Caco-2 (cell line): ENCODE results near the gene PRKAR2B. TPM values are rescaled to one million over a fixed set of nuclear protein-coding genes. Genes with fewer than 3 reads are reported as not detected.

Source experiments
- BruUV-seq: library from RNA; stranded (reverse); fragments of 400-500 nt; replicated peaks from 2 replicates; lab custom pipeline; 2021; lab: Mats Ljungman, UMichigan
- CTCF ChIA-PET: fragments of 300-600 bp; sonication (Branson Sonifier 250); formaldehyde crosslinking; loops from one replicate; lab custom pipeline; 2022; ENCODE audit warnings: antibody characterized with exemption; lab: Charles Lee
- POLR2A ChIA-PET: fragments of 300-600 bp; sonication (Branson Sonifier 250); formaldehyde crosslinking; loops from one replicate; lab custom pipeline; 2022; ENCODE audit warnings: antibody characterized with exemption; lab: Charles Lee
- DNase-seq, 2 experiments: peaks; one replicate each; pipeline versions ENCODE4 v3.0.0 to v3.0.0-alpha.2; 2020 to 2022
- H3K27me3 ChIP-seq: replicated peaks from 2 replicates; pipeline ENCODE4 v1.6.0; 2011; ENCODE audit warnings: low read length; ENCODE audit not compliant: control insufficient read depth, insufficient read depth
- H3K36me3 ChIP-seq: 2 replicates; pipeline ENCODE4 v1.5.1; 2011; ENCODE audit warnings: low read length; ENCODE audit not compliant: control insufficient read depth, insufficient read depth
- H3K4me1 ChIP-seq: fragments of 250-450 bp; sonication (Bioruptor Pico); 2 replicates; pipeline ENCODE4 v1.5.1; 2020; ENCODE audit warnings: mild to moderate bottlenecking
- H3K4me3 ChIP-seq: 2 replicates; pipeline ENCODE4 v1.5.1; 2011; ENCODE audit warnings: low read depth, mild to moderate bottlenecking, control low read depth, low read length
- H3K9me3 ChIP-seq: fragments of 250-450 bp; sonication (Bioruptor Pico); 2 replicates; pipeline ENCODE4 v1.5.1; 2020; ENCODE audit warnings: mild to moderate bottlenecking, moderate library complexity
- H3K27ac Mint-ChIP-seq: one replicate; pipeline ENCODE4 v1.8.0; 2022; ENCODE audit warnings: mixed read lengths; ENCODE audit not compliant: unreplicated experiment
- H3K27me3 Mint-ChIP-seq: one replicate; pipeline ENCODE4 v1.8.0; 2022; ENCODE audit warnings: mixed read lengths; ENCODE audit not compliant: insufficient read depth, unreplicated experiment
- H3K36me3 Mint-ChIP-seq: one replicate; pipeline ENCODE4 v1.8.0; 2022; ENCODE audit warnings: mild to moderate bottlenecking, mixed read lengths; ENCODE audit not compliant: insufficient read depth, unreplicated experiment
- H3K4me1 Mint-ChIP-seq: one replicate; pipeline ENCODE4 v1.8.0; 2022; ENCODE audit warnings: low read depth, mixed read lengths; ENCODE audit not compliant: unreplicated experiment
- H3K4me3 Mint-ChIP-seq: one replicate; pipeline ENCODE4 v1.8.0; 2022; ENCODE audit warnings: mild to moderate bottlenecking, moderate library complexity, mixed read lengths; ENCODE audit not compliant: unreplicated experiment
- H3K9me3 Mint-ChIP-seq: one replicate; pipeline ENCODE4 v1.8.0; 2022; ENCODE audit warnings: mixed read lengths; ENCODE audit not compliant: unreplicated experiment
- intact Hi-C: fragments of 100-400 bp; cut with micrococcal nuclease; formaldehyde crosslinking; loops from one replicate; pipeline ENCODE4 v1.10.0; 2022; ENCODE audit not compliant: unreplicated experiment
- total RNA-seq: library from RNA; stranded (reverse); gene quantifications from 2 replicates; pipeline ENCODE4 v1.2.3, GENCODE V29; 2022
- TF ChIP-seq, protein P1 (sequence below), 2 experiments: fragments of 200-600 bp in 1 of 2; IDR thresholded peaks; 1 replicate in 1 of 2; 2 replicates in 1 of 2; pipeline versions ENCODE4 v1.5.1 to v1.8.0; 2011 to 2022; ENCODE audit warnings: antibody characterized with exemption in 1 of 2, control low read depth in 1 of 2, inconsistent platforms in 1 of 2, low read depth in 1 of 2, low read length in 1 of 2, mild to moderate bottlenecking in 1 of 2, moderate library complexity in 1 of 2; ENCODE audit not compliant: insufficient read depth in 1 of 2, severe bottlenecking in 1 of 2, unreplicated experiment in 1 of 2

Gene PRKAR2B
- total RNA-seq, 1 experiment from 2014 or later = 0.07 TPM

DNA sequence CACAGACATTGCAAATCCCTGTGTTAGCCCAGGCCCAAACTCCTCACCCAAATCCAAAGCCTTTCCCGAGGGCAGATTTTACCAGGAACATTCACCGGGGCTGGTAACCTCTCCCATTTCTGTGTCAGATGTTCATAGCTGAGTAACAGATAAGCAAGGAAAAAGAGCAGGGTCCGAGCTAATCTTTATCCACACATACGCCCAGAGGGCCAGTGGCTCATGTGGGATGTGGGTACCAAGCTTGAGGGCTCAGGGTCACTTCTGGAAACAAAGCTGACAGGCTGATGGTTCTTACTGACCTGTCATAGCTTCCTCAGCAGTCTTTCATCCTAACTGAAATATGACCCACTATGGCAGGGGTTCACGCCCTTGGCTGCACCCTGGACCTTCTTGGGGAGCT lies 164.1 kb downstream of the PRKAR2B start:
- CTCF ChIA-PET = no interaction called here
- POLR2A ChIA-PET = no interaction called here
- intact Hi-C loops = no loop called here

GRCh38 chr7:107209565-107209964 lies 165.1 kb downstream of the PRKAR2B start:
- H3K9me3 ChIP-seq = no peaks in the 10 kb centered on the region; the same call in 1 of the 2 replicates
- BruUV-seq = no TSS peak
- TF ChIP-seq, protein P1, sequence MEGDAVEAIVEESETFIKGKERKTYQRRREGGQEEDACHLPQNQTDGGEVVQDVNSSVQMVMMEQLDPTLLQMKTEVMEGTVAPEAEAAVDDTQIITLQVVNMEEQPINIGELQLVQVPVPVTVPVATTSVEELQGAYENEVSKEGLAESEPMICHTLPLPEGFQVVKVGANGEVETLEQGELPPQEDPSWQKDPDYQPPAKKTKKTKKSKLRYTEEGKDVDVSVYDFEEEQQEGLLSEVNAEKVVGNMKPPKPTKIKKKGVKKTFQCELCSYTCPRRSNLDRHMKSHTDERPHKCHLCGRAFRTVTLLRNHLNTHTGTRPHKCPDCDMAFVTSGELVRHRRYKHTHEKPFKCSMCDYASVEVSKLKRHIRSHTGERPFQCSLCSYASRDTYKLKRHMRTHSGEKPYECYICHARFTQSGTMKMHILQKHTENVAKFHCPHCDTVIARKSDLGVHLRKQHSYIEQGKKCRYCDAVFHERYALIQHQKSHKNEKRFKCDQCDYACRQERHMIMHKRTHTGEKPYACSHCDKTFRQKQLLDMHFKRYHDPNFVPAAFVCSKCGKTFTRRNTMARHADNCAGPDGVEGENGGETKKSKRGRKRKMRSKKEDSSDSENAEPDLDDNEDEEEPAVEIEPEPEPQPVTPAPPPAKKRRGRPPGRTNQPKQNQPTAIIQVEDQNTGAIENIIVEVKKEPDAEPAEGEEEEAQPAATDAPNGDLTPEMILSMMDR (IDR thresholded peaks at IDR 0.05; ENCODE audit: insufficient read depth in 1 of 2, low read depth in 1 of 2, low read length in 1 of 2, severe bottlenecking in 1 of 2, unreplicated experiment in 1 of 2) = no peak
- no peaks in the 10 kb centered on the region for H3K4me1 ChIP-seq
- no peaks in the 10 kb centered on the region for H3K4me1 Mint-ChIP-seq
- no peak overlapping the region for H3K27ac Mint-ChIP-seq
- H3K4me3 Mint-ChIP-seq = no peak overlapping the region
- peaks cover 17% of the 10 kb centered on the region for H3K36me3 Mint-ChIP-seq
- CTCF ChIA-PET = no interaction called here
- no peak for DNase-seq
- peaks cover under 1% of the 10 kb centered on the region for H3K9me3 Mint-ChIP-seq
- H3K36me3 ChIP-seq = peaks cover 1% of the 10 kb centered on the region
- POLR2A ChIA-PET = no interaction called here
- no peaks in the 10 kb centered on the region for H3K27me3 ChIP-seq
- H3K27me3 Mint-ChIP-seq = no peaks in the 10 kb centered on the region
- no peak overlapping the region for H3K4me3 ChIP-seq
- intact Hi-C loops = no loop called here

More for the DNA sequence above, 164.1 kb downstream of the PRKAR2B start:
- DNase-seq = no peak
- Mint-ChIP-seq H3K9me3 (no peaks in the 10 kb centered on the region), H3K27ac (no peak overlapping the region), H3K27me3 (no peaks in the 10 kb centered on the region), H3K36me3 (peaks cover 19% of the 10 kb centered on the region), H3K4me1 (no peaks in the 10 kb centered on the region), H3K4me3 (no peak overlapping the region)
- Histone ChIP-seq H3K9me3 (no peaks in the 10 kb centered on the region), H3K4me3 (no peak overlapping the region), H3K4me1 (no peaks in the 10 kb centered on the region), H3K36me3 (peaks cover under 1% of the 10 kb centered on the region), H3K27me3 (no peaks in the 10 kb centered on the region)
- no TSS peak for BruUV-seq
- TF ChIP-seq, protein P1 (IDR thresholded peaks at IDR 0.05; ENCODE audit: insufficient read depth in 1 of 2, low read depth in 1 of 2, low read length in 1 of 2, severe bottlenecking in 1 of 2, unreplicated experiment in 1 of 2) = no peak

GRCh38 chr7:107210400-107210799 lies 165.9 kb downstream of the PRKAR2B start:
- no TSS peak for BruUV-seq
- TF ChIP-seq, protein P1 (IDR thresholded peaks at IDR 0.05; ENCODE audit: insufficient read depth in 1 of 2, low read depth in 1 of 2, low read length in 1 of 2, severe bottlenecking in 1 of 2, unreplicated experiment in 1 of 2) = peak in 1 of 2 experiments; percentile 15

More at GRCh38 chr7:107210400-107210799, 165.9 kb downstream of the PRKAR2B start:
- Mint-ChIP-seq H3K4me3 (no peak overlapping the region), H3K27ac (no peak overlapping the region), H3K27me3 (no peaks in the 10 kb centered on the region), H3K9me3 (peaks cover 9% of the 10 kb centered on the region), H3K4me1 (no peaks in the 10 kb centered on the region), H3K36me3 (peaks cover 11% of the 10 kb centered on the region)
- no peak for DNase-seq
- H3K9me3 ChIP-seq = no peaks in the 10 kb centered on the region; the same call in 1 of the 2 replicates
- H3K4me1 ChIP-seq = no peaks in the 10 kb centered on the region
- no peaks in the 10 kb centered on the region for H3K27me3 ChIP-seq
- POLR2A ChIA-PET = no interaction called here
- H3K4me3 ChIP-seq = no peak overlapping the region
- intact Hi-C loops = no loop called here
- CTCF ChIA-PET = no interaction called here
- H3K36me3 ChIP-seq = peaks cover 1% of the 10 kb centered on the region

Other genes starting within 250 kb of the PRKAR2B start
- gene PIK3CG, start 179.4 kb upstream of the PRKAR2B start, total RNA-seq = not detected in 2 replicates
- gene HBP1, start 124.3 kb downstream of the PRKAR2B start, total RNA-seq = 24.2 and 25.5 TPM in 2 replicates